Gastroesophageal sphincter (tissue), 3 donors: Measurements from ENCODE around the gene PLCH2.

ENCODE experiments used
- CTCF ChIP-seq, 4 experiments: fragments of 200-600 bp in 2 of 4; fragments of 450-650 bp in 2 of 4; sonication (generic) in 1 of 4; IDR thresholded peaks; one replicate each; pipeline ENCODE4 v1.5.1; 2017 to 2019; ENCODE audit warnings: antibody characterized with exemption in 4 of 4, mild to moderate bottlenecking in 2 of 4, moderate library complexity in 2 of 4
- POLR2A ChIP-seq, 2 donors: fragments of 450-650 bp; IDR thresholded peaks; one replicate each; pipeline ENCODE4 v1.6.1; 2017; ENCODE audit warnings: antibody characterized with exemption in 2 of 2, mild to moderate bottlenecking in 2 of 2, moderate library complexity in 1 of 2
- POLR2AphosphoS5 ChIP-seq: sonication (generic); formaldehyde crosslinking; IDR thresholded peaks from one replicate; pipeline ENCODE4 v1.6.1; 2017; ENCODE audit warnings: antibody characterized with exemption

DNA sequence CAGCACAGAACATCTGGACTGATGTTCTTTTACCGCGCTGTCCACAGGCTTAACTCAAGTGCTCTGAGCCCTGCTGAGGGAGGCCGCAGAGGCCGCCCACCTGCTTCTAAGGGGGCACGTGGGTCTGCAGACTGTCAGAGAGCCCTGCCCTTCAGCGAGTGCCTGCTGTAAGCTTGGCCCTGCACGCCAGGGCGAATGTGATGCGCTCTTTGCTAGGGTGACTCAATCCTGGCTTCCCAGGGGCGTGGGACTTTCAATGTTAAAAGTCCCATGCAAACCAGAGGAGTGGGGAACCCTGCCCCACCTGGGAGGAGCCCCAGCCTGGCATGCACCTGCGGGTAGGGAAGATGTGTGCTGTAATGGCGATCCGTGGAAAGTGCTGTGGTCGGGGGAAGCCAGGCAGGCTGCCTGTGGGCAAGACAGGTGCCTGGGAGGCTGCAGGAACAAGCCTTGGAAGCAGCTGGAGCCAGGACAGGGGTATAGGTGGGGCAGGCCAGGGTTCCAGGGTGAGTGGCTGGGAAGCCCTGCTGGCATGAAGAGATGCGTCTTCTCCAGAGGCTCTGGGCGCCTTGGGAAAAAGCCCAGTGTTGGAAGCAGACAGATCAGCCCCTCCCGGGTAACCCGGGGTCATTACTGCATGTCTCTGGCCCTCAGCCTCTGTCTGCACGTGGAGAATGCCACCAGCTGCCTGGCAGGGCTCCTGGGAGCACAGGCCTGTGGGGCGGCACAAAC lies 50.9 kb downstream of the PLCH2 start:
- TF ChIP-seq POLR2AphosphoS5: no peak
- TF ChIP-seq CTCF (IDR thresholded peaks at IDR 0.05): no peak
- no peak for TF ChIP-seq POLR2A (IDR thresholded peaks at IDR 0.05)
